OCI-LY3 (cell line): ENCODE results near the gene OR10G3.

Experiments
- H2AFZ ChIP-seq: fragments of 200-600, 300-600 bp; shearing (Covaris generic); 2 replicates; pipeline ENCODE4 v1.6.0; 2014; ENCODE audit warnings: antibody characterized with exemption, low read depth, low read length
- H3K27ac ChIP-seq: fragments of 200-600, 300-600 bp; sonication (generic); 2 replicates; pipeline ENCODE4 v1.5.1; 2014; ENCODE audit warnings: mild to moderate bottlenecking, low read length, moderate library complexity, mixed read lengths
- H3K27me3 ChIP-seq: fragments of 200-600, 300-600 bp; sonication (generic); 2 replicates; pipeline ENCODE4 v1.6.1; 2014; ENCODE audit warnings: low read depth, low read length, mixed read lengths
- H3K36me3 ChIP-seq: fragments of 200-600, 300-600 bp; sonication (generic); replicated peaks from 2 replicates; pipeline ENCODE3; 2014; ENCODE audit warnings: low read depth, low read length, mixed read lengths
- H3K4me1 ChIP-seq: fragments of 300-600, 200-600 bp; sonication (generic); 2 replicates; pipeline ENCODE4 v1.6.1; 2014; ENCODE audit warnings: low read length, mixed read lengths
- H3K4me2 ChIP-seq: fragments of 200-600, 300-600 bp; sonication (generic); 2 replicates; pipeline ENCODE4 v1.6.1; 2014; ENCODE audit warnings: low read length, mixed read lengths
- H3K4me3 ChIP-seq: fragments of 300-600, 200-600 bp; sonication (generic); 2 replicates; pipeline ENCODE4 v1.5.1; 2014; ENCODE audit warnings: antibody characterized with exemption, mild to moderate bottlenecking, low read length, moderate library complexity
- H3K79me2 ChIP-seq: fragments of 300-600, 200-600 bp; shearing (Covaris generic); 2 replicates; pipeline ENCODE4 v1.6.1; 2014; ENCODE audit warnings: mild to moderate bottlenecking, low read length, mixed read lengths
- H3K9ac ChIP-seq: fragments of 300-600, 200-600 bp; shearing (Covaris generic); 2 replicates; pipeline ENCODE4 v1.6.0; 2014; ENCODE audit warnings: mild to moderate bottlenecking, low read length, moderate library complexity
- H3K9me3 ChIP-seq: fragments of 200-600, 300-600 bp; shearing (Covaris generic); 2 replicates; pipeline ENCODE4 v1.6.1; 2014; ENCODE audit warnings: low read length, mixed read lengths; ENCODE audit not compliant: insufficient read depth
- H4K20me1 ChIP-seq: fragments of 200-600, 300-600 bp; sonication (generic); 2 replicates; pipeline ENCODE4 v1.6.1; 2016; ENCODE audit warnings: low read length, mixed read lengths; ENCODE audit not compliant: insufficient read depth
- CTCF ChIP-seq: fragments of 200-600, 300-600 bp; sonication (generic); IDR thresholded peaks from 2 replicates; pipeline ENCODE4 v1.5.1; 2014; ENCODE audit warnings: antibody characterized with exemption, low read length, low read depth
- EZH2phosphoT487 ChIP-seq: fragments of 200-600 bp; shearing (Covaris generic); IDR thresholded peaks from 2 replicates; pipeline ENCODE4 v1.6.1; 2018; ENCODE audit warnings: antibody characterized with exemption, mixed run types, low read depth

The OR10G3 gene

GRCh38 chr14:21543963-21544362, 35.9 kb downstream of the OR10G3 start:
- Histone ChIP-seq H3K79me2 (no peaks in the 10 kb centered on the region), H3K27me3 (peaks cover 8% of the 10 kb centered on the region), H3K4me2 (no peak overlapping the region), H3K4me1 (no peaks in the 10 kb centered on the region), H3K36me3 (no peaks in the 10 kb centered on the region), H4K20me1 (no peaks in the 10 kb centered on the region), H2AFZ (no peak overlapping the region), H3K9ac (no peak overlapping the region), H3K9me3 (no peaks in the 10 kb centered on the region), H3K4me3 (no peak overlapping the region), H3K27ac (no peak overlapping the region)
- TF ChIP-seq CTCF (no peak), EZH2phosphoT487 (no peak)

GRCh38 chr14:21543521-21543960, 36.3 kb downstream of the OR10G3 start:
- Histone ChIP-seq H3K36me3 (no peaks in the 10 kb centered on the region), H3K27me3 (peaks cover 12% of the 10 kb centered on the region), H3K4me2 (no peak overlapping the region), H3K27ac (no peak overlapping the region), H2AFZ (no peak overlapping the region), H3K4me1 (no peaks in the 10 kb centered on the region), H3K9ac (no peak overlapping the region), H3K4me3 (no peak overlapping the region), H4K20me1 (no peaks in the 10 kb centered on the region), H3K79me2 (no peaks in the 10 kb centered on the region), H3K9me3 (no peaks in the 10 kb centered on the region)
- TF ChIP-seq CTCF (no peak), EZH2phosphoT487 (no peak)

- Histone ChIP-seq H3K9ac (no peak overlapping the region), H3K9me3 (no peaks in the 10 kb centered on the region), H3K27ac (no peak overlapping the region), H3K27me3 (peaks cover 22% of the 10 kb centered on the region), H2AFZ (0 out of 2 replicates have a peak overlapping the region, but pooled peaks have one; percentile 6), H3K4me3 (no peak overlapping the region), H3K4me1 (no peaks in the 10 kb centered on the region), H3K4me2 (no peak overlapping the region), H4K20me1 (no peaks in the 10 kb centered on the region), H3K79me2 (no peaks in the 10 kb centered on the region), H3K36me3 (no peaks in the 10 kb centered on the region)
- TF ChIP-seq CTCF: no peak
- TF ChIP-seq EZH2phosphoT487: no peak
Measured at GRCh38 chr14:21541413-21542074, 38.3 kb downstream of the OR10G3 start.

GRCh38 chr14:21539189-21539940, 40.5 kb downstream of the OR10G3 start:
- Histone ChIP-seq H3K4me3 (no peak overlapping the region), H3K4me2 (no peak overlapping the region), H3K9ac (no peak overlapping the region), H3K9me3 (no peaks in the 10 kb centered on the region), H3K27ac (no peak overlapping the region), H3K27me3 (peaks cover 36% of the 10 kb centered on the region), H3K79me2 (no peaks in the 10 kb centered on the region), H3K4me1 (no peaks in the 10 kb centered on the region), H4K20me1 (no peaks in the 10 kb centered on the region), H2AFZ (no peak overlapping the region), H3K36me3 (no peaks in the 10 kb centered on the region)
- TF ChIP-seq EZH2phosphoT487: no peak
- TF ChIP-seq CTCF: no peak
